ENCODE data around the gene GLIPR2.

Gene GLIPR2

GRCh38 chr9:36146651-36147050 lies 10.1 kb downstream of the GLIPR2 start:
- Histone ChIP-seq H3K36me3 (ENCODE audit: control insufficient read depth, insufficient read depth, low read length, severe bottlenecking) (peaks cover 60% of the 10 kb centered on the region), H3K9me3 (ENCODE audit: control insufficient read depth, low read length) (no peaks in the 10 kb centered on the region), H3K4me3 (ENCODE audit: low read length) (no peak overlapping the region), H3K27me3 (replicated peaks; ENCODE audit: control insufficient read depth, insufficient read depth, low read length) (no peaks in the 10 kb centered on the region), H3K9ac (ENCODE audit: low read length) (no peak overlapping the region), H3K4me1 (ENCODE audit: control insufficient read depth, insufficient read depth, low read length) (peaks cover 69% of the 10 kb centered on the region)
- DNase-seq (ENCODE audit: low read depth), result no peak

GRCh38 chr9:36147441-36148175 lies 11.1 kb downstream of the GLIPR2 start:
- H3K27me3 ChIP-seq (replicated peaks; ENCODE audit: control insufficient read depth, insufficient read depth, low read length), result no peaks in the 10 kb centered on the region
- no peak overlapping the region for H3K9ac ChIP-seq (ENCODE audit: low read length)
- H3K9me3 ChIP-seq (ENCODE audit: control insufficient read depth, low read length), result no peaks in the 10 kb centered on the region
- peaks cover 57% of the 10 kb centered on the region for H3K36me3 ChIP-seq (ENCODE audit: control insufficient read depth, insufficient read depth, low read length, severe bottlenecking)
- peaks cover 60% of the 10 kb centered on the region for H3K4me1 ChIP-seq (ENCODE audit: control insufficient read depth, insufficient read depth, low read length)
- no peak for DNase-seq (ENCODE audit: low read depth)
- H3K4me3 ChIP-seq (ENCODE audit: low read length), result no peak overlapping the region

- peak; percentile 97 for DNase-seq (ENCODE audit: low read depth)
- Histone ChIP-seq H3K27me3 (replicated peaks; ENCODE audit: control insufficient read depth, insufficient read depth, low read length) (no peaks in the 10 kb centered on the region), H3K4me3 (ENCODE audit: low read length) (peak overlapping the region; percentile 31), H3K9me3 (ENCODE audit: control insufficient read depth, low read length) (no peaks in the 10 kb centered on the region), H3K9ac (ENCODE audit: low read length) (peak overlapping the region; percentile 57), H3K4me1 (ENCODE audit: control insufficient read depth, insufficient read depth, low read length) (peaks cover 54% of the 10 kb centered on the region), H3K36me3 (ENCODE audit: control insufficient read depth, insufficient read depth, low read length, severe bottlenecking) (peaks cover 56% of the 10 kb centered on the region)
Observed at GRCh38 chr9:36148311-36149051, 11.9 kb downstream of the GLIPR2 start.

- Histone ChIP-seq H3K27me3 (replicated peaks; ENCODE audit: control insufficient read depth, insufficient read depth, low read length) (no peaks in the 10 kb centered on the region), H3K9me3 (ENCODE audit: control insufficient read depth, low read length) (no peaks in the 10 kb centered on the region), H3K36me3 (ENCODE audit: control insufficient read depth, insufficient read depth, low read length, severe bottlenecking) (peaks cover 49% of the 10 kb centered on the region), H3K4me3 (ENCODE audit: low read length) (peak overlapping the region; percentile 18), H3K4me1 (ENCODE audit: control insufficient read depth, insufficient read depth, low read length) (peaks cover 56% of the 10 kb centered on the region), H3K9ac (ENCODE audit: low read length) (peak overlapping the region; percentile 35)
- DNase-seq (ENCODE audit: low read depth), result peak; percentile 68
Observed at GRCh38 chr9:36149197-36149596, 12.7 kb downstream of the GLIPR2 start.

- Histone ChIP-seq H3K36me3 (ENCODE audit: control insufficient read depth, insufficient read depth, low read length, severe bottlenecking) (peaks cover 39% of the 10 kb centered on the region), H3K9ac (ENCODE audit: low read length) (no peak overlapping the region), H3K27me3 (replicated peaks; ENCODE audit: control insufficient read depth, insufficient read depth, low read length) (no peaks in the 10 kb centered on the region), H3K4me1 (ENCODE audit: control insufficient read depth, insufficient read depth, low read length) (peaks cover 62% of the 10 kb centered on the region), H3K9me3 (ENCODE audit: control insufficient read depth, low read length) (no peaks in the 10 kb centered on the region), H3K4me3 (ENCODE audit: low read length) (no peak overlapping the region)
- DNase-seq (ENCODE audit: low read depth), result no peak
Observed at GRCh38 chr9:36150574-36151315, 14.2 kb downstream of the GLIPR2 start.

GRCh38 chr9:36151316-36152210 lies 15.0 kb downstream of the GLIPR2 start:
- no peaks in the 10 kb centered on the region for H3K27me3 ChIP-seq (replicated peaks; ENCODE audit: control insufficient read depth, insufficient read depth, low read length)
- H3K4me1 ChIP-seq (ENCODE audit: control insufficient read depth, insufficient read depth, low read length), result peaks cover 62% of the 10 kb centered on the region
- no peak overlapping the region for H3K4me3 ChIP-seq (ENCODE audit: low read length)
- peaks cover 3% of the 10 kb centered on the region for H3K9me3 ChIP-seq (ENCODE audit: control insufficient read depth, low read length)
- H3K9ac ChIP-seq (ENCODE audit: low read length), result no peak overlapping the region
- no peak for DNase-seq (ENCODE audit: low read depth)
- H3K36me3 ChIP-seq (ENCODE audit: control insufficient read depth, insufficient read depth, low read length, severe bottlenecking), result peaks cover 40% of the 10 kb centered on the region

- no peak for DNase-seq (ENCODE audit: low read depth)
- H3K9me3 ChIP-seq (ENCODE audit: control insufficient read depth, low read length), result peaks cover 5% of the 10 kb centered on the region
- H3K4me1 ChIP-seq (ENCODE audit: control insufficient read depth, insufficient read depth, low read length), result peaks cover 53% of the 10 kb centered on the region
- no peak overlapping the region for H3K4me3 ChIP-seq (ENCODE audit: low read length)
- no peaks in the 10 kb centered on the region for H3K27me3 ChIP-seq (replicated peaks; ENCODE audit: control insufficient read depth, insufficient read depth, low read length)
- H3K9ac ChIP-seq (ENCODE audit: low read length), result no peak overlapping the region
- peaks cover 42% of the 10 kb centered on the region for H3K36me3 ChIP-seq (ENCODE audit: control insufficient read depth, insufficient read depth, low read length, severe bottlenecking)
Observed at GRCh38 chr9:36152741-36153438, 16.4 kb downstream of the GLIPR2 start.

- Histone ChIP-seq H3K9me3 (ENCODE audit: control insufficient read depth, low read length) (peaks cover 5% of the 10 kb centered on the region), H3K4me1 (ENCODE audit: control insufficient read depth, insufficient read depth, low read length) (peaks cover 54% of the 10 kb centered on the region), H3K27me3 (replicated peaks; ENCODE audit: control insufficient read depth, insufficient read depth, low read length) (no peaks in the 10 kb centered on the region), H3K36me3 (ENCODE audit: control insufficient read depth, insufficient read depth, low read length, severe bottlenecking) (peaks cover 42% of the 10 kb centered on the region), H3K4me3 (ENCODE audit: low read length) (no peak overlapping the region), H3K9ac (ENCODE audit: low read length) (peak overlapping the region; percentile 58)
- DNase-seq (ENCODE audit: low read depth), result no peak
Observed at GRCh38 chr9:36153746-36154145, 17.2 kb downstream of the GLIPR2 start.

- Histone ChIP-seq H3K27me3 (replicated peaks; ENCODE audit: control insufficient read depth, insufficient read depth, low read length) (no peaks in the 10 kb centered on the region), H3K36me3 (ENCODE audit: control insufficient read depth, insufficient read depth, low read length, severe bottlenecking) (peaks cover 42% of the 10 kb centered on the region), H3K9me3 (ENCODE audit: control insufficient read depth, low read length) (peaks cover 5% of the 10 kb centered on the region), H3K4me1 (ENCODE audit: control insufficient read depth, insufficient read depth, low read length) (peaks cover 53% of the 10 kb centered on the region), H3K9ac (ENCODE audit: low read length) (peak overlapping the region; percentile 58), H3K4me3 (ENCODE audit: low read length) (peak overlapping the region; percentile 61)
- no peak for DNase-seq (ENCODE audit: low read depth)
Observed at GRCh38 chr9:36154331-36154952, 17.9 kb downstream of the GLIPR2 start.

GRCh38 chr9:36156116-36156515 lies 19.6 kb downstream of the GLIPR2 start:
- Histone ChIP-seq H3K9me3 (ENCODE audit: control insufficient read depth, low read length) (peaks cover 5% of the 10 kb centered on the region), H3K4me3 (ENCODE audit: low read length) (no peak overlapping the region), H3K36me3 (ENCODE audit: control insufficient read depth, insufficient read depth, low read length, severe bottlenecking) (peaks cover 32% of the 10 kb centered on the region), H3K9ac (ENCODE audit: low read length) (no peak overlapping the region), H3K4me1 (ENCODE audit: control insufficient read depth, insufficient read depth, low read length) (peaks cover 43% of the 10 kb centered on the region), H3K27me3 (replicated peaks; ENCODE audit: control insufficient read depth, insufficient read depth, low read length) (no peaks in the 10 kb centered on the region)
- no peak for DNase-seq (ENCODE audit: low read depth)
